Occipital lobe (tissue), 2 donors: ENCODE measurements around the gene NDST1. TPM values are rescaled to one million over a fixed set of nuclear protein-coding genes. Genes with fewer than 3 reads are reported as not detected.

Experiments
- DNase-seq: peaks from one replicate; lab custom pipeline; 2025; lab: John Stamatoyannopoulos, UW
- total RNA-seq: library from RNA; depleted of rRNA; stranded (reverse); fragments of >200 nt; gene quantifications from one replicate; pipeline ENCODE4 v1.2.3, GENCODE V29; 2014

The NDST1 gene
- total RNA-seq, 1 donor from 2014 or later = 23.1 TPM

GRCh38 chr5:150567031-150567717 is 59.2 kb downstream of the NDST1 start:
- DNase-seq = no peak

- no peak for DNase-seq
Observed at GRCh38 chr5:150568663-150569062, 60.7 kb downstream of the NDST1 start.

- DNase-seq = no peak
Observed at GRCh38 chr5:150570333-150570732, 62.4 kb downstream of the NDST1 start.

GRCh38 chr5:150571836-150572235 is 63.9 kb downstream of the NDST1 start:
- no peak for DNase-seq

GRCh38 chr5:150573216-150573615 is 65.3 kb downstream of the NDST1 start:
- DNase-seq = no peak

- DNase-seq = no peak
Observed at GRCh38 chr5:150573867-150574817, 66.2 kb downstream of the NDST1 start.

- DNase-seq = no peak
Observed at GRCh38 chr5:150574818-150575547, 67.1 kb downstream of the NDST1 start.

- no peak for DNase-seq
Observed at GRCh38 chr5:150575745-150576448, 68.0 kb downstream of the NDST1 start.

- DNase-seq = no peak
Observed at GRCh38 chr5:150576449-150576949, 68.6 kb downstream of the NDST1 start.

GRCh38 chr5:150577378-150578139 is 69.6 kb downstream of the NDST1 start:
- no peak for DNase-seq

GRCh38 chr5:150578781-150579461 is 71.0 kb downstream of the NDST1 start:
- no peak for DNase-seq

GRCh38 chr5:150579462-150580400 is 71.8 kb downstream of the NDST1 start:
- DNase-seq = no peak

GRCh38 chr5:150580917-150581316 is 73.0 kb downstream of the NDST1 start:
- DNase-seq = no peak

- no peak for DNase-seq
Observed at GRCh38 chr5:150582241-150583109, 74.5 kb downstream of the NDST1 start.

GRCh38 chr5:150583541-150584225 is 75.8 kb downstream of the NDST1 start:
- DNase-seq = no peak

GRCh38 chr5:150584556-150585335 is 76.8 kb downstream of the NDST1 start:
- DNase-seq = no peak
